Endothelial cell of umbilical vein (primary cell): ENCODE results near the gene PML. TPM values are rescaled to one million over a fixed set of nuclear protein-coding genes. Genes with fewer than 3 reads are reported as not detected.

ENCODE experiments used
- BruUV-seq: library from RNA; stranded (reverse); fragments of 400-500 nt; replicated peaks from 2 replicates; lab custom pipeline; 2021; lab: Mats Ljungman, UMichigan
- CTCF ChIA-PET: fragments of 300-600, 350-600 bp; sonication (Branson Sonifier 250); formaldehyde crosslinking; loops from one replicate; lab custom pipeline; 2021; ENCODE audit warnings: antibody characterized with exemption, inconsistent platforms; lab: Charles Lee
- POLR2A ChIA-PET: fragments of 300-600, 350-600 bp; sonication (Branson Sonifier 250); formaldehyde crosslinking; loops from one replicate; lab custom pipeline; 2021; ENCODE audit warnings: antibody characterized with exemption, inconsistent platforms; lab: Charles Lee
- DNase-seq: peaks from one replicate; pipeline ENCODE4 v3.0.0-alpha.2; 2011; ENCODE audit warnings: low read depth, low spot score
- FAIRE-seq: peaks from 2 replicates; lab custom pipeline; 2011; peaks lifted over from hg19 to GRCh38; lab: Jason Lieb, UNC
- H2AFZ ChIP-seq: 2 replicates; pipeline ENCODE4 v1.6.0; 2012; ENCODE audit warnings: low read depth, low read length, control low read depth, inconsistent platforms
- H3K27ac ChIP-seq: 2 replicates; pipeline ENCODE4 v1.5.1; 2011; ENCODE audit warnings: low read depth, mild to moderate bottlenecking, control low read depth, low read length, moderate library complexity; ENCODE audit not compliant: insufficient read depth
- H3K27me3 ChIP-seq, 2 experiments: 2 replicates each; pipeline versions ENCODE4 v1.6.0 to v1.6.1; 2011; ENCODE audit warnings: low read length in 2 of 2, mixed read lengths in 1 of 2; ENCODE audit not compliant: control insufficient read depth in 2 of 2, insufficient read depth in 2 of 2
- H3K36me3 ChIP-seq, 2 experiments: 2 replicates in 1 of 2; 3 replicates in 1 of 2; pipeline ENCODE4 v1.5.1; 2011; ENCODE audit warnings: low read length in 2 of 2, mild to moderate bottlenecking in 1 of 2, moderate library complexity in 1 of 2; ENCODE audit not compliant: control insufficient read depth in 2 of 2, insufficient read depth in 2 of 2; ENCODE audit errors: extremely low read depth in 1 of 2
- H3K4me1 ChIP-seq: 3 replicates; pipeline ENCODE4 v1.5.1; 2011; ENCODE audit warnings: mild to moderate bottlenecking, low read length; ENCODE audit not compliant: control insufficient read depth, insufficient read depth; ENCODE audit errors: extremely low read depth
- H3K4me2 ChIP-seq: 2 replicates; pipeline ENCODE4 v1.6.1; 2011; ENCODE audit warnings: low read length, control low read depth, mixed read lengths; ENCODE audit not compliant: insufficient read depth
- H3K4me3 ChIP-seq, 3 experiments: fragments of 200-600 bp in 1 of 3; sonication (generic), shearing (Covaris generic) in 1 of 3; replicated peaks in 1 of 3; 2 replicates each; pipeline ENCODE4 v1.5.1; 2011 to 2016; ENCODE audit warnings: control low read depth in 3 of 3, low read length in 3 of 3, mild to moderate bottlenecking in 2 of 3, inconsistent platforms in 1 of 3, low read depth in 1 of 3, moderate library complexity in 1 of 3; ENCODE audit not compliant: insufficient read depth in 1 of 3
- H3K79me2 ChIP-seq: 2 replicates; pipeline ENCODE4 v1.6.0; 2012; ENCODE audit warnings: low read length, inconsistent platforms; ENCODE audit not compliant: control insufficient read depth, insufficient read depth
- H3K9ac ChIP-seq: replicated peaks from 2 replicates; pipeline ENCODE3; 2011; ENCODE audit warnings: low read length, control low read depth; ENCODE audit not compliant: insufficient read depth; ENCODE audit errors: extremely low read depth
- H3K9me1 ChIP-seq: replicated peaks from 3 replicates; pipeline ENCODE4 v1.6.0; 2011; ENCODE audit warnings: mild to moderate bottlenecking, low read length; ENCODE audit not compliant: control insufficient read depth, insufficient read depth; ENCODE audit errors: extremely low read depth
- H3K9me3 ChIP-seq: replicated peaks from 2 replicates; pipeline ENCODE4 v1.5.1; 2012; ENCODE audit warnings: low read length, inconsistent platforms; ENCODE audit not compliant: control insufficient read depth, insufficient read depth
- H4K20me1 ChIP-seq: replicated peaks from 2 replicates; pipeline ENCODE3; 2011; ENCODE audit warnings: mild to moderate bottlenecking, low read length; ENCODE audit not compliant: control insufficient read depth, insufficient read depth; ENCODE audit errors: extremely low read depth
- CTCF ChIP-seq, 2 donors: IDR thresholded peaks; 1 replicate in 1 of 2; 2 replicates in 1 of 2; pipeline ENCODE4 v1.5.1; 2011; ENCODE audit warnings: low read length in 2 of 2, mild to moderate bottlenecking in 2 of 2, moderate library complexity in 2 of 2, control low read depth in 1 of 2, inconsistent platforms in 1 of 2, low read depth in 1 of 2; ENCODE audit not compliant: insufficient read depth in 1 of 2; ENCODE audit errors: extremely low read depth in 1 of 2
- EZH2 ChIP-seq: IDR thresholded peaks from 2 replicates; pipeline ENCODE4 v1.6.1; 2012; ENCODE audit warnings: borderline replicate concordance, low read depth, mild to moderate bottlenecking, moderate library complexity, low read length, inconsistent platforms; ENCODE audit not compliant: severe bottlenecking
- FOS ChIP-seq: IDR thresholded peaks from 2 replicates; pipeline ENCODE4 v1.6.1; 2011; ENCODE audit warnings: mild to moderate bottlenecking, low read length, moderate library complexity, borderline replicate concordance; ENCODE audit not compliant: insufficient read depth
- GATA2 ChIP-seq: IDR thresholded peaks from 2 replicates; pipeline ENCODE4 v1.7.0; 2011; ENCODE audit warnings: low read depth, mild to moderate bottlenecking, moderate library complexity, mixed read lengths, low read length; ENCODE audit not compliant: insufficient read length, insufficient read depth
- JUN ChIP-seq: IDR thresholded peaks from 2 replicates; pipeline ENCODE4 v1.6.1; 2011; ENCODE audit warnings: borderline replicate concordance, low read depth; ENCODE audit not compliant: insufficient read length, insufficient read depth
- MAX ChIP-seq: IDR thresholded peaks from 2 replicates; pipeline ENCODE4 v1.6.1; 2011; ENCODE audit not compliant: insufficient read depth, insufficient read length
- MYC ChIP-seq: IDR thresholded peaks from one replicate; pipeline ENCODE4 v1.6.1; 2011; ENCODE audit warnings: mild to moderate bottlenecking, low read depth, low read length
- POLR2A ChIP-seq: IDR thresholded peaks from 2 replicates; pipeline ENCODE4 v1.6.1; 2012; ENCODE audit warnings: low read depth, mild to moderate bottlenecking, control low read depth, low read length
- POLR2AphosphoS5 ChIP-seq: IDR thresholded peaks from 2 replicates; pipeline ENCODE4 v1.6.1; 2012; ENCODE audit warnings: low read depth, mild to moderate bottlenecking, control low read depth, low read length, moderate library complexity; ENCODE audit not compliant: insufficient read depth
- dilution Hi-C: fragments of 300-500 bp; cut with MboI; formaldehyde crosslinking; loops from one replicate; pipeline ENCODE4 v1.15.0; 2019; ENCODE audit warnings: low sequenced_read_pairs; ENCODE audit not compliant: extremely low pct_ligation_motif_present
- intact Hi-C: fragments of 100-400 bp; cut with micrococcal nuclease; formaldehyde crosslinking; loops from one replicate; pipeline ENCODE4 v1.10.0; 2022
- polyA plus RNA-seq, 4 experiments: library from polyadenylated mRNA; depleted of rRNA in 3 of 4; stranded (reverse) in 3 of 4; unstranded in 1 of 4; fragments of >200 nt; gene quantifications; 2 replicates each; pipeline versions ENCODE4 v1.2.1 to v1.2.3, GENCODE V29; 2011 to 2012; ENCODE audit warnings: missing spikeins in 1 of 4
- total RNA-seq: library from RNA; stranded (reverse); gene quantifications from 2 replicates; pipeline ENCODE4 v1.2.3, GENCODE V29; 2021

The PML gene
- total and polyA plus RNA-seq, 2 donors (not counting 3 experiments of a cell fraction or from before 2014, with no cell fraction given) = 30.4 to 79.6 TPM

GRCh38 chr15:73991726-73992593 is 2.6 kb upstream of the PML start, which contains the start of gene STOML1:
Gene STOML1 (minus strand): TSS chr15:73992295. CDS start chr15:73992223, 72 bp downstream.
- Histone ChIP-seq H3K9ac (peak within 1 kb of the TSS; percentile 54), H3K4me3 (peak within 1 kb of the TSS; percentile 51 to 67 (median 62)), H3K27ac (peak within 1 kb of the TSS; percentile 4), H3K79me2 (peaks cover 21% of the 10 kb centered on the region), H3K9me3 (no peaks in the 10 kb centered on the region), H3K27me3 (no peaks in the 10 kb centered on the region), H3K4me2 (peak within 1 kb of the TSS; percentile 83), H4K20me1 (no peaks in the 10 kb centered on the region), H3K4me1 (peaks cover 60% of the 10 kb centered on the region), H3K36me3 (no peaks in the 10 kb centered on the region), H2AFZ (peak within 1 kb of the TSS; percentile 86), H3K9me1 (no peaks in the 10 kb centered on the region)
- intact Hi-C loops (loop anchor here (1.0 to 2.0 kb wide), 3 partner anchors 10 to 41 kb away; no protein-coding TSS in a partner anchor), dilution Hi-C loops (no loop called here)
- FAIRE-seq (peak; percentile 85), DNase-seq (peak; percentile 90)
- no TSS peak for BruUV-seq
- CTCF ChIA-PET = interaction anchor here (0.6 to 7.0 kb wide), 11 partner anchors 9 to 54 kb away, joined by 3 to 53 read pairs (median 4); no protein-coding TSS in a partner anchor
- POLR2A ChIA-PET = no interaction called here
- TF ChIP-seq POLR2A (peak; percentile 67), MYC (no peak), EZH2 (no peak), JUN (no peak), POLR2AphosphoS5 (peak; percentile 90), MAX (peak; percentile 67), GATA2 (no peak), FOS (no peak), CTCF (IDR thresholded peaks at IDR 0.05; ENCODE audit: extremely low read depth in 1 of 2, insufficient read depth in 1 of 2, low read depth in 1 of 2, low read length in 2 of 2) (peak; percentile 89 to 92)
